HFFc6 (cell line): ENCODE data around the gene PUDP. TPM values are rescaled to one million over a fixed set of nuclear protein-coding genes. Genes with fewer than 3 reads are reported as not detected.
A peak's percentile ranks its signal among the peaks of the same experiment; 100 is the strongest.

ENCODE experiments used
- DNase-seq: peaks from one replicate; pipeline ENCODE4 v3.0.0-alpha.2; 2018
- H3K27ac Mint-ChIP-seq: 2 replicates; pipeline ENCODE4 v1.8.0; 2020; ENCODE audit warnings: mild to moderate bottlenecking, mixed read lengths
- H3K27me3 Mint-ChIP-seq: 2 replicates; pipeline ENCODE4 v1.8.0; 2021; ENCODE audit warnings: mild to moderate bottlenecking, moderate library complexity, mixed read lengths; ENCODE audit not compliant: insufficient read depth
- H3K36me3 Mint-ChIP-seq: 2 replicates; pipeline ENCODE4 v1.8.0; 2021; ENCODE audit warnings: low read depth, mixed read lengths
- H3K4me1 Mint-ChIP-seq: 2 replicates; pipeline ENCODE4 v1.8.0; 2020; ENCODE audit warnings: low read depth, mixed read lengths
- H3K4me3 Mint-ChIP-seq: 2 replicates; pipeline ENCODE4 v1.8.0; 2020; ENCODE audit warnings: mild to moderate bottlenecking, moderate library complexity, mixed read lengths
- H3K9me3 Mint-ChIP-seq: 2 replicates; pipeline ENCODE4 v1.8.0; 2020; ENCODE audit warnings: mild to moderate bottlenecking, mixed read lengths
- total RNA-seq, 6 experiments: library from RNA; stranded (reverse); fragmentation: NEBNext Ultra II Directional; extraction: Animal tissue kit (Norgen Biotek cat#: 25700); gene quantifications; 2 replicates in 1 of 6; 3 replicates in 5 of 6; pipeline ENCODE4 v1.2.3, GENCODE V29; 2021
- TF ChIP-seq, protein P1 (sequence below): fragments of 200-600 bp; sonication (generic); IDR thresholded peaks from 2 replicates; pipeline ENCODE4 v1.5.0; 2021; ENCODE audit warnings: antibody characterized with exemption, mild to moderate bottlenecking

PUDP gene
- total RNA-seq, 6 experiments from 2014 or later: 23.6 to 30.9 (median 25.9) TPM

DNA sequence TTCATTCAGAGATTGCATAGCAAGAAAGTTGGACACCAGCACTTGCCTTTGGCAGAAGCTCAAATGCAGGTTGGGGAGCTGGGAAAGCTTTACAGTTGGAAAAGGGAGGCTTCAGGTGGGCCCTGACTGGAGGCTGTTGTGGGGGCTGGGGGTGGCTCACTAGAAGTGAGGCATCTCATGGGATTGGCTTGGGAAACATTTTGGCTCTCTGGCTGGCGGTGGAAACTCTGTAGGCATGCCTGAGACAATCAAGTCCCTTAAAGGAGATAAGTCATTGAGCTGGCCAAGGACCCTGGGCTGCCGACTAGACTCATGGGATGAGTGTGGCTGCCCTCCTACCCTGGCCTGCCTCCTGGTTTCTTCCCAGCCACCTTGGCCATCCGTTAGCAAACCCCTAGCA is 31.9 kb downstream of the PUDP start:
- H3K36me3 Mint-ChIP-seq: peaks cover 4% of the 10 kb centered on the region
- TF ChIP-seq, protein P1, sequence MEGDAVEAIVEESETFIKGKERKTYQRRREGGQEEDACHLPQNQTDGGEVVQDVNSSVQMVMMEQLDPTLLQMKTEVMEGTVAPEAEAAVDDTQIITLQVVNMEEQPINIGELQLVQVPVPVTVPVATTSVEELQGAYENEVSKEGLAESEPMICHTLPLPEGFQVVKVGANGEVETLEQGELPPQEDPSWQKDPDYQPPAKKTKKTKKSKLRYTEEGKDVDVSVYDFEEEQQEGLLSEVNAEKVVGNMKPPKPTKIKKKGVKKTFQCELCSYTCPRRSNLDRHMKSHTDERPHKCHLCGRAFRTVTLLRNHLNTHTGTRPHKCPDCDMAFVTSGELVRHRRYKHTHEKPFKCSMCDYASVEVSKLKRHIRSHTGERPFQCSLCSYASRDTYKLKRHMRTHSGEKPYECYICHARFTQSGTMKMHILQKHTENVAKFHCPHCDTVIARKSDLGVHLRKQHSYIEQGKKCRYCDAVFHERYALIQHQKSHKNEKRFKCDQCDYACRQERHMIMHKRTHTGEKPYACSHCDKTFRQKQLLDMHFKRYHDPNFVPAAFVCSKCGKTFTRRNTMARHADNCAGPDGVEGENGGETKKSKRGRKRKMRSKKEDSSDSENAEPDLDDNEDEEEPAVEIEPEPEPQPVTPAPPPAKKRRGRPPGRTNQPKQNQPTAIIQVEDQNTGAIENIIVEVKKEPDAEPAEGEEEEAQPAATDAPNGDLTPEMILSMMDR: no peak
- H3K9me3 Mint-ChIP-seq: no peaks in the 10 kb centered on the region
- H3K4me3 Mint-ChIP-seq: no peak overlapping the region
- peaks cover 2% of the 10 kb centered on the region; the same call in 1 of the 2 replicates for H3K27me3 Mint-ChIP-seq
- H3K4me1 Mint-ChIP-seq: peaks cover 24% of the 10 kb centered on the region
- DNase-seq: no peak
- no peak overlapping the region for H3K27ac Mint-ChIP-seq

DNA sequence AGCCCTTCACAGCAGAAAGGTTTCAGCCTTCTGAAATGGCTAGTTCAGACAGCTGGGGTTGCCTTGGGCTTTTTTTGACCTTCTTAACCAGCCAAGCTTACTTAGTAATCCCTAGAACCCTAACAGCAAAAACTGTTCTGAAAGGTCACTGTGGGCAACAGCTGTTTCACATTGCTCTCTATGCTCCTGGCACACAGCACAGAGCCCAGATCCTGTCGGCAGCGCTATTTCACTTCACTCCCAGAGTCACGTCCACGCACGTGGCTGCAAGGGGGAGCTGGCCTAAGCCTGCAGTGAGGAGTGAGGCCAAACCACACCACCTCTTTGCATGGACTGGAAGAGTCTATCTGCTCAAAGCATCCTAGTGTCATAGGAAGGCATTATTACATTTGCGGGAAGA is 32.4 kb downstream of the PUDP start:
- DNase-seq: no peak
- H3K27ac Mint-ChIP-seq: no peak overlapping the region
- H3K4me3 Mint-ChIP-seq: no peak overlapping the region
- H3K4me1 Mint-ChIP-seq: peaks cover 24% of the 10 kb centered on the region
- TF ChIP-seq, protein P1: no peak
- no peaks in the 10 kb centered on the region for H3K27me3 Mint-ChIP-seq
- H3K9me3 Mint-ChIP-seq: no peaks in the 10 kb centered on the region
- H3K36me3 Mint-ChIP-seq: peaks cover 4% of the 10 kb centered on the region

DNA sequence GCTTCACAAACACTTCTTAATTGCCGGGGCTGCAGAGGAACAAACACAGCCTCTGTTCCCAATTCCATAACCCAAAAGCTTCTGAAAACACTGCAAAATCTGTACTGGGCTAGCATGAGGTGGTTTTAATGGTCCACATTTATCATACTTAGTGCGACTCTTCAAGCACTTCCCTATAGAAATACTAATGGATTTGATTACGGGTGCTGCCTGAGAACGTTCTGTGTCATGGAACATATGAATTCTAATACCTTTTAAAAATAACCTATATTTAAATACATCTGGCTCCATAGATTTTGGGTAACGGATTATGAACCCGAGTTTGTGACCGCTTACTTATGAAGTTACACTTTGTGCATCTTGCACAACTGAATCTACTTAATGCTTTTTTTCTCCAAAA is 35.9 kb downstream of the PUDP start:
- DNase-seq: no peak
- Mint-ChIP-seq H3K9me3 (no peaks in the 10 kb centered on the region), H3K4me3 (no peak overlapping the region), H3K36me3 (peaks cover 4% of the 10 kb centered on the region), H3K4me1 (peaks cover 23% of the 10 kb centered on the region), H3K27ac (no peak overlapping the region), H3K27me3 (no peaks in the 10 kb centered on the region)
- TF ChIP-seq, protein P1: no peak

DNA sequence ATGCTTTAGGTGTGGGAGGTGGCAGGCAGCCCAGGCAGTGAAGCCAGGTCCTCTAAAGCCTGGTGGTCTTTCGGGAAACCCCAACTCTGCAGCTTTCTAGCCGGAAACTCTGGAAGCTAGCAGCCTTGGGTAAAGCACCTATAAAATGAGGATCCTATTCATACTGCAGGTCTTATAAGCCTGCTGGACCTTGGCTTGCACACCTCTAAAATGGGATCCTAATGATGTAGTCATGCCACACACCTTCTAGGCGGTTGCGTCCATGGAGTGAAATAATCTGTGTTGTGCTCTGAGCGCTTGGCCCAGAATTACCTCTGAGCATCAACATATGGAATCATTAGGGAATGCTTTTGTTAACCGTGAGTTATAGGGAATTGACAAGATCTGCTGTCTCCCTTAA is 36.4 kb downstream of the PUDP start:
- Mint-ChIP-seq H3K9me3 (no peaks in the 10 kb centered on the region), H3K27ac (no peak overlapping the region), H3K4me3 (no peak overlapping the region), H3K36me3 (peaks cover 4% of the 10 kb centered on the region), H3K27me3 (no peaks in the 10 kb centered on the region), H3K4me1 (peaks cover 21% of the 10 kb centered on the region)
- TF ChIP-seq, protein P1: no peak
- no peak for DNase-seq

DNA sequence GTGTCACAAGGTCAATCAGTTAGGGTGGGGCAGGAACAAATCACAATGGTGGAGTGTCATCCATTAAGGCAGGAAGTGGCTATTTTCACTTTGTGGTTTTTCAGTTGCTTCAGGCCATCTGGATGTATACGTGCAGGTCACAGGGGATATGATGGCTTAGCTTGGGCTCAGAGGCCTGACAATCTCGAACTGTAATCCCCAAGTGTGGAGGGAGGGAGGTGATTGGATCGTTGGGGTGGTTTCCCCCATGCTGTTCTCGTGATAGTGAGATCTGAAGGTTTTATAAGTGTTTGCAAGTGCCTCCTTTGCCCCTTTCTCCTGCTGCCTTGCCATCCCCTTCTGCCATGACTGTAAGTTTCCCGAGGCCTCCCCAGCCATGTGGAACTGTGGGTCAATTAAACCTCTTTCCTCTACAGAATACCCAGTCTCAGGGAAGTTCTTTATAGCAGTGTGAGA is 37.1 kb downstream of the PUDP start:
- Mint-ChIP-seq H3K27me3 (no peaks in the 10 kb centered on the region), H3K4me1 (peaks cover 21% of the 10 kb centered on the region), H3K27ac (peak overlapping the region; percentile 59), H3K36me3 (peaks cover 4% of the 10 kb centered on the region), H3K9me3 (no peaks in the 10 kb centered on the region), H3K4me3 (no peak overlapping the region)
- no peak for DNase-seq
- TF ChIP-seq, protein P1: no peak
